CD4-positive, alpha-beta T cell treated with Interleukin-6 at 100 ng/mL for 8 hours (primary cell): ENCODE data around the gene SDR42E1.
"Not testable (repeated sequence)": the region's sequence is repeated elsewhere in the genome, so short reads cannot be mapped to it uniquely, and the experiment has no call there.

Source experiments
- DNase-seq: peaks from one replicate; pipeline ENCODE4 v3.0.0-alpha.2; 2020; ENCODE audit warnings: mixed read lengths, low spot score

Gene SDR42E1

GRCh38 chr16:82004601-82005000 is 6.7 kb downstream of the SDR42E1 start:
- DNase-seq = no peak

DNA sequence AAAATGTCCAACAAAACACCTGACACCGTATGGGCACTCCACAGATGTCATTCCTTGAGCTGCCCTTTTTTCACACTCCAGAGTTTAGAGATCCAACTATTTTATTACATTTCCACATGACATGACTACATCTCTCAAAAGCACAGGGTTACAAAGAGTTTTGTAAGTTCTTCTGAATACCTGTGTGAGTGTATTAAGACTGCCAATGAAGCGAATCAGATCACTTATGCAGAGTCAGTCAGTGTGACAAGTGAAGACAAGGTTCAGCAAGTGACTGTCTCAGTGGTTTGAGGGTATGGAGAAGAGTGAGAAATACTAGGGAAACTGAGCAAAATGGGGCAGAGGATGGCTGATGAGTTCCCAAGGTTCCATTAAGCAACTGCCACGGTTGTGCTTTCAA is 8.4 kb downstream of the SDR42E1 start:
- DNase-seq = no peak

- no peak for DNase-seq
Measured at GRCh38 chr16:81997738-81998137, 13.5 kb downstream of the SDR42E1 start.

GRCh38 chr16:81996664-81997509 is 14.4 kb downstream of the SDR42E1 start:
- DNase-seq = no peak

GRCh38 chr16:81995651-81996050 is 15.6 kb downstream of the SDR42E1 start:
- DNase-seq = no peak

- no peak for DNase-seq
Measured at GRCh38 chr16:81994485-81994884, 16.8 kb downstream of the SDR42E1 start.

GRCh38 chr16:81992859-81993258 is 18.4 kb downstream of the SDR42E1 start:
- DNase-seq = no peak

GRCh38 chr16:81987706-81988105 is 23.6 kb downstream of the SDR42E1 start:
- no peak for DNase-seq

DNA sequence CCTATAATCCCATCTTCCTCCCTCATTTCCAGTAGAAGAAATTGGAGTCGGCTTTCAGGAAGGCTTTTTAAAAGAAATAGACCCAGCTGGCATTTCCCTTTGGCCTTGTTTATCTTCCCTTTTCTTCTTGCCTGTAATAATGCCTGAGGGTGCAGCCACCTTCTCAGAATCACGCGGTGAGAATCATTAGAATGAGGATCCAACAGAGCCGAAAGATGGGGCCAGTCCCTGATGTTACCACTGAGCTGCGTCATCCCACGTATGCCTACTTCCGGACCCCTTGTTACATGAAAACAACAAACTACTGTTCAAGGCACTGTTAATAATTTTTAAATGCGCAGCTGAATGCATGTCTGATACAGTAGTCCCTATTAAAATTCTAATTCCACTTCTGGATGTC is 24.1 kb downstream of the SDR42E1 start:
- DNase-seq = no peak

DNA sequence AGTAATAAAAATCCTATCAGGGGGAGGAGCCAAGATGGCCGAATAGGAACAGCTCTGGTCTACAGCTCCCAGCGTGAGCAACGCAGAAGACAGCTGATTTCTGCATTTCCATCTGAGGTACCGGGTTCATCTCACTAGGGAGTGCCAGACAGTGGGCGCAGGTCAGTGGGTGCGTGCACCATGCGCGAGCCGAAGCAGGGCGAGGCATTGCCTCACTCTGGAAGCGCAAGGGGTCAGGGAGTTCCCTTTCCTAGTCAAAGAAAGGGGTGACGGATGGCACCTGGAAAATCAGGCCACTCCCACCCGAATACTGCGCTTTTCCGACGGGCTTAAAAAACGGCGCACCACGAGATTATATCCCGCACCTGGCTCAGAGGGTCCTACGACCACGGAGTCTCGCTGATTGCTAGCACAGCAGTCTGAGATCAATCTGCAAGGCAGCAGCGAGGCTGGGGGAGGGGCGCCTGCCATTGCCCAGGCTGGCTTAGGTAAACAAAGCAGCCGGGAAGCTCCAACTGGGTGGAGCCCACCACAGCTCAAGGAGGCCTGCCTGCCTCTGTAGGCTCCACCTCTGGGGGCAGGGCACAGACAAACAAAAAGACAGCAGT is 33.8 kb downstream of the SDR42E1 start:
- not testable (repeated sequence) for DNase-seq

- DNase-seq = no peak
Measured at GRCh38 chr16:81975637-81976036, 35.6 kb downstream of the SDR42E1 start.

DNA sequence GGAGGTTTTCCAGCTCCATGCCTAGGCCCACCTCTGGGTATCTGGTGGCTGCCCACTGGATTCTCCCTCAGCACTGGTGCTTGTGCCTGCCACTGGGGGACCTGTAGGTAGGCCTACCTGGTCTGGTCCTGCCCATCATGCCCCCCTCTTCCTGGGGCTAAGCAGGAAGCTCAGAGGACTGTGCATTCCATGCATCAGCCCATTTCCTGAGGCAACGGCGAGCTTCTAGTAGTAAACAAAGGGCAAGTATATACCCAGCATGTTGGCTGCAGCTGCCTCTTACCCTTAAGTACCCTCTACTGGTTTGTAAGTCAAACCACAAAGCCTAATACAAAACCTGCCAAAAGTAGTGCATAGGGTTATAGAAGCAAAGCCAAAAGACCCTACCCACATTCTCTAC is 37.5 kb downstream of the SDR42E1 start:
- no peak for DNase-seq

DNA sequence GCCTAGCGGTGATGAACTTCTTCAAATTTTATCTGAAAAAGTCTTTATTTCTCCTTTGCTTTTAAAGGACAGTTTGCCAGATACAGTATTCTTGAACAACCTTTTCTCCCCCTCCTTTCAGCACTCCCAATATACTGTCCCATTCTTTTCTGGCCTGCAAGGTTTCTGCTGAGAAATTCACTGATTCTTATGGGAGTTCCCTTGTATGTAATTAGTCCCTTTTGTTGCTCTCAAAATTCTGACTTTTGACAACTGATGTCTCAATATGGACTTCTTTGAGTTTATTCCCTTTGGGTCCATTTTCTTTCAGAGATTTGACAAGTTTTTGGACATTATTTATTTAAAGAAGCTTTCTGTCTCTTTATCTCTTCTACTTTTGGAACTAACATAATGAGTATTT is 39.4 kb downstream of the SDR42E1 start:
- DNase-seq = no peak

GRCh38 chr16:81967358-81967757 is 43.9 kb downstream of the SDR42E1 start:
- DNase-seq = no peak

DNA sequence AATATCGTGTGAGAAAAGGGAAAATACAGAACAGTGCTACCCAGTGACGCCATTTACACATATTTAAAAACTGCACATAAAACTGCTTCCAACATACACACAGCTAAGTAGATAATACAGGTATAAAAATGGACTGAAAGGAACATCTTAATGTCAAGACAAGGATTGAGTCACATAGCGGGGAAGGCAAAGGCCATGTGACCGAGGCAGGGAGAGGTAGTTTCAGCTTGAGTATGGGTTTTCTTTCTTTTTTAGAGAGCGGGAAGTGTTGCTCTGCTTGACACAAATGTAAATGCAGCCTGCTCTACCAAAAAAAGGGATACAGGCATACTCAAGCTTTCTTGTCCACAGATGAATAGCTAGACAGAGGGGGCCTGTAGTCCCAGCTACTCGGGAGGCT is 46.5 kb downstream of the SDR42E1 start:
- DNase-seq = no peak

GRCh38 chr16:81956213-81956948 is 54.9 kb downstream of the SDR42E1 start:
- no peak for DNase-seq

- no peak for DNase-seq
Measured at GRCh38 chr16:81951564-81951963, 59.7 kb downstream of the SDR42E1 start.

- DNase-seq = no peak
Measured at GRCh38 chr16:81946206-81946605, 65.1 kb downstream of the SDR42E1 start.

GRCh38 chr16:81945665-81946064 is 65.6 kb downstream of the SDR42E1 start:
- no peak for DNase-seq

DNA sequence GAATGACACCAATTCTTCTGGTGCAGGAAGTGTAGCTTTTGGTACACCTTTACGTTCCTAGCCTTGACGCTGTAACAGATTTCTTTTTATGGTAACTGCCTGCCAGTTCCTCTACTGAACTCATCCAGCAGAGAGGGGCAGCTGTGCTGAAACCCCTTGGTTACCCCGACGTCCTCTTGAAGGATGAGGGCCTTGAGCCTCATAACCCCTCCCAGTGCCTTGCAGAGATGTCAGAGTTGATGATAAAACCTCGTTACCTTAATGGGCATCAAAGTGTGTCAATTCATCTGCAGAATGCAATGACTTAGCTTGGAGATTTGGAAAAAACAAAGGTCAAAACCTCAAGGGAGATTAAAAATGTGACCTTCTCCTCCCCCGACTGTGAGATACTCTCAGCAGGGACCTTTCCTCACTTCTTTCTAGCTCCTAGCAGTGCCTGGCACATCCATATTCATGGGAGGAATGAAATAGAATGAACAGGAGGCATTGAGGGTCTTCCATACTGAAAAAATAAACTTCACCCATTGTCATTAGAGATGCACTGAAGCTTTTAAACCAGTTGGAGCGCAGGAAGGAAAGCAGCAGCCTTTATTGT is 69.2 kb downstream of the SDR42E1 start:
- no peak for DNase-seq

GRCh38 chr16:81940781-81941560 is 70.3 kb downstream of the SDR42E1 start:
- DNase-seq = no peak
